ENCODE data around the gene CFAP410. TPM values are rescaled to one million over a fixed set of nuclear protein-coding genes. Genes with fewer than 3 reads are reported as not detected.

Gene CFAP410
- total and polyA plus RNA-seq, 2 of the 13 experiments (the other 11 are each of a cell fraction or from before 2014, with no cell fraction given), result 8.0 to 20.1 TPM

- no peak overlapping the region for H3K4me3 ChIP-seq (replicated peaks in 1 of 3; ENCODE audit: insufficient read depth in 1 of 3, low read depth in 2 of 3, low read length in 3 of 3)
- in situ Hi-C loops (cut with HindIII; ENCODE audit: extremely low pct_ligation_motif_present, low pct_unique_long_range_greater_than_20kb), result no loop called here
- ATAC-seq (no peak; the same call in 2 of the 3 replicates), DNase-seq (ENCODE audit: low spot score) (no peak), FAIRE-seq (no peak)
- H3K4me2 ChIP-seq (ENCODE audit: low read depth, low read length), result no peak overlapping the region
- ChIA-PET POLR2A (interaction anchor here (0.8 kb wide), 1 partner anchor 28 kb away, joined by 3 read pairs; no protein-coding TSS in a partner anchor), CTCF (ENCODE audit: low intra/inter-chr PET ratio, low total read pairs) (no interaction called here)
- 92% methylated on average over 20 of the region's 25 CpGs for WGBS (ENCODE audit: low lambda C conversion rate)
- intact Hi-C loops (cut with micrococcal nuclease; ENCODE audit: unreplicated experiment), result no loop called here
- H3K27ac ChIP-seq (ENCODE audit: extremely low read length, insufficient read depth, low read length), result no peak overlapping the region
- no TSS peak for BruUV-seq (replicated peaks)
- H4K20me1 ChIP-seq (ENCODE audit: insufficient read depth, low read length), result no peaks in the 10 kb centered on the region
- H3K9me3 ChIP-seq (ENCODE audit: low read length), result no peaks in the 10 kb centered on the region
- no peaks in the 10 kb centered on the region for H3K27me3 ChIP-seq (ENCODE audit: control insufficient read depth in 1 of 2, insufficient read depth in 2 of 2, low read length in 2 of 2)
- no peaks in the 10 kb centered on the region for H3K4me1 ChIP-seq (ENCODE audit: insufficient read depth, low read length)
- no peaks in the 10 kb centered on the region for H3K79me2 ChIP-seq (ENCODE audit: insufficient read depth, low read length)
- H3K36me3 ChIP-seq (replicated peaks in 1 of 2; ENCODE audit: control insufficient read depth in 1 of 2, insufficient read depth in 2 of 2, low read length in 2 of 2), result peaks cover 9 to 27% of the 10 kb centered on the region in 2 experiments; a peak in 4 of 5 replicates
- no peak overlapping the region for H3K9ac ChIP-seq (ENCODE audit: insufficient read depth, low read depth, low read length)
- no peak overlapping the region for H2AFZ ChIP-seq (ENCODE audit: low read length)
- TF ChIP-seq RBM22 (optimal IDR thresholded peaks at IDR 0.05; ENCODE audit: low read length) (peak; percentile 12), ZFP41 (CRISPR knock-in tag; IDR thresholded peaks at IDR 0.05; ENCODE audit: borderline replicate concordance) (no peak), NFE2 (CRISPR knock-in tag; IDR thresholded peaks at IDR 0.05) (no peak), ZNF687 (CRISPR knock-in tag; IDR thresholded peaks at IDR 0.05) (0 out of 2 replicates have a peak, but pooled peaks have one; percentile 2), POLR2G (IDR thresholded peaks at IDR 0.05; ENCODE audit: low read depth, low read length) (0 out of 2 replicates have a peak, but pooled peaks have one; percentile 18), MYNN (CRISPR knock-in tag; IDR thresholded peaks at IDR 0.05; ENCODE audit: low read depth) (no peak), JUN (CRISPR knock-in tag; IDR thresholded peaks at IDR 0.05) (no peak), ZC3H13 (CRISPR knock-in tag; IDR thresholded peaks at IDR 0.05) (peak; percentile 46), AKAP8 (CRISPR knock-in tag; IDR thresholded peaks at IDR 0.05) (peak; percentile 51; the same call in 1 of the 2 replicates), LRRFIP1 (CRISPR knock-in tag; conservative IDR thresholded peaks at IDR 0.05) (no peak), SP4 (CRISPR knock-in tag; IDR thresholded peaks at IDR 0.05) (0 out of 2 replicates have a peak, but pooled peaks have one; percentile 7), ZNF282 (IDR thresholded peaks at IDR 0.05; ENCODE audit: partially characterized antibody) (no peak), HMG20A (CRISPR knock-in tag; IDR thresholded peaks at IDR 0.05; ENCODE audit: borderline replicate concordance) (no peak)
- TF ChIP-seq, protein P1, sequence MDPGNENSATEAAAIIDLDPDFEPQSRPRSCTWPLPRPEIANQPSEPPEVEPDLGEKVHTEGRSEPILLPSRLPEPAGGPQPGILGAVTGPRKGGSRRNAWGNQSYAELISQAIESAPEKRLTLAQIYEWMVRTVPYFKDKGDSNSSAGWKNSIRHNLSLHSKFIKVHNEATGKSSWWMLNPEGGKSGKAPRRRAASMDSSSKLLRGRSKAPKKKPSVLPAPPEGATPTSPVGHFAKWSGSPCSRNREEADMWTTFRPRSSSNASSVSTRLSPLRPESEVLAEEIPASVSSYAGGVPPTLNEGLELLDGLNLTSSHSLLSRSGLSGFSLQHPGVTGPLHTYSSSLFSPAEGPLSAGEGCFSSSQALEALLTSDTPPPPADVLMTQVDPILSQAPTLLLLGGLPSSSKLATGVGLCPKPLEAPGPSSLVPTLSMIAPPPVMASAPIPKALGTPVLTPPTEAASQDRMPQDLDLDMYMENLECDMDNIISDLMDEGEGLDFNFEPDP (CRISPR knock-in tag; conservative IDR thresholded peaks at IDR 0.05), result 0 out of 2 replicates have a peak, but pooled peaks have one; percentile 76
- TF ChIP-seq, protein P2, sequence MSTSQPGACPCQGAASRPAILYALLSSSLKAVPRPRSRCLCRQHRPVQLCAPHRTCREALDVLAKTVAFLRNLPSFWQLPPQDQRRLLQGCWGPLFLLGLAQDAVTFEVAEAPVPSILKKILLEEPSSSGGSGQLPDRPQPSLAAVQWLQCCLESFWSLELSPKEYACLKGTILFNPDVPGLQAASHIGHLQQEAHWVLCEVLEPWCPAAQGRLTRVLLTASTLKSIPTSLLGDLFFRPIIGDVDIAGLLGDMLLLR (CRISPR knock-in tag; IDR thresholded peaks at IDR 0.05), result no peak
These were observed 10.8 kb downstream of the CFAP410 start for GRCh38 chr21:44328242-44328895.
